Measurements from ENCODE around the gene DOK6. TPM values are rescaled to one million over a fixed set of nuclear protein-coding genes. Genes with fewer than 3 reads are reported as not detected.
"Not testable (repeated sequence)": the region's sequence is repeated elsewhere in the genome, so short reads cannot be mapped to it uniquely, and the experiment has no call there.

The DOK6 gene
- total and polyA plus RNA-seq, 8 donors: 2.9 to 19.1 (median 14.9) TPM

DNA sequence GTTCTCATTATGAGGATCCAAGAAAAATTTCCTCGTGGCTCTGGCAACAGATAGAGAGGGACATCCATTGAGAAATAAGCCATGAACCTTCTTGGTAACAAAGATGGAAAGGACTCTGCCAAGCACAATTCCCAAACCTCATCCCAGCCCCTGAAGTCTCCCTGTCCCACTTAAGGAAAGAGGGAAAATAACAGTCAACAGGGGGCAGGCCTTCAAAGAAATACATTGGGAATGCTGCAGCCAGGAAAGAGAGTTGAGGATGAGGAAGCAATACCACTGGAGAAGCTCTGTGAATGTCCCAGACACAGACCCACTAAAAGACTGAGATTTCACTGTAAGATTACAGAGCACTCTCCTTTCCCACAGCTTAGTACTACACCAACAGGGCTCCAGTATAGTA lies 453.8 kb downstream of the DOK6 start:
- H3K27me3 ChIP-seq: no peaks in the 10 kb centered on the region
- intact Hi-C loops (cut with DNase I): no loop called here
- no peaks in the 10 kb centered on the region for H3K9me3 ChIP-seq
- TF ChIP-seq, protein P1, sequence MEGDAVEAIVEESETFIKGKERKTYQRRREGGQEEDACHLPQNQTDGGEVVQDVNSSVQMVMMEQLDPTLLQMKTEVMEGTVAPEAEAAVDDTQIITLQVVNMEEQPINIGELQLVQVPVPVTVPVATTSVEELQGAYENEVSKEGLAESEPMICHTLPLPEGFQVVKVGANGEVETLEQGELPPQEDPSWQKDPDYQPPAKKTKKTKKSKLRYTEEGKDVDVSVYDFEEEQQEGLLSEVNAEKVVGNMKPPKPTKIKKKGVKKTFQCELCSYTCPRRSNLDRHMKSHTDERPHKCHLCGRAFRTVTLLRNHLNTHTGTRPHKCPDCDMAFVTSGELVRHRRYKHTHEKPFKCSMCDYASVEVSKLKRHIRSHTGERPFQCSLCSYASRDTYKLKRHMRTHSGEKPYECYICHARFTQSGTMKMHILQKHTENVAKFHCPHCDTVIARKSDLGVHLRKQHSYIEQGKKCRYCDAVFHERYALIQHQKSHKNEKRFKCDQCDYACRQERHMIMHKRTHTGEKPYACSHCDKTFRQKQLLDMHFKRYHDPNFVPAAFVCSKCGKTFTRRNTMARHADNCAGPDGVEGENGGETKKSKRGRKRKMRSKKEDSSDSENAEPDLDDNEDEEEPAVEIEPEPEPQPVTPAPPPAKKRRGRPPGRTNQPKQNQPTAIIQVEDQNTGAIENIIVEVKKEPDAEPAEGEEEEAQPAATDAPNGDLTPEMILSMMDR (IDR thresholded peaks at IDR 0.05): no peak
- no peak overlapping the region for H3K27ac ChIP-seq
- DNase-seq: no peak
- H3K4me3 ChIP-seq: no peak overlapping the region
- ATAC-seq: no peak
- H3K4me1 ChIP-seq: no peaks in the 10 kb centered on the region
- no peaks in the 10 kb centered on the region for H3K36me3 ChIP-seq

DNA sequence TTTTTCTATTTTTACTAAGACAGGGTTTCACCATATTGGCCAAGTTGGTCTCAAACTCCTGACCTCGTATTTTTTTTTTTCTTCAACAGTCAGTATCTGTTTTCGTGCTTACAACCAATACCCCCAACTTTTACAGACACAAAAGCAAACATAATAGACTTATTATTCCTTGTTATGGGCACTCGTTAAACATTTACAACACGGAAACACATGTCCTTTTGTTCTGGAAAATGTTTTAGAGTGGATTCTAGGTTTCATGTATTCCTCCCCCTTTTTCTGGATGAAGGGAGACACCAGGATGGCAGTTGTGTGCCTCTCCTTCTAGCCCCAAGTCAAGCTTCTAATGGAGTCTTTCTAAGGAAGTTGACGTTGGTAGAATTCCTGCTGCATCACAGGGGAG lies 458.2 kb downstream of the DOK6 start:
- no peak overlapping the region for H3K27ac ChIP-seq
- no peaks in the 10 kb centered on the region for H3K4me1 ChIP-seq
- H3K9me3 ChIP-seq: no peaks in the 10 kb centered on the region
- TF ChIP-seq, protein P1 (IDR thresholded peaks at IDR 0.05): no peak
- DNase-seq: no peak
- intact Hi-C loops (cut with DNase I): no loop called here
- H3K27me3 ChIP-seq: no peaks in the 10 kb centered on the region
- ATAC-seq: no peak
- H3K36me3 ChIP-seq: no peaks in the 10 kb centered on the region
- no peak overlapping the region for H3K4me3 ChIP-seq

DNA sequence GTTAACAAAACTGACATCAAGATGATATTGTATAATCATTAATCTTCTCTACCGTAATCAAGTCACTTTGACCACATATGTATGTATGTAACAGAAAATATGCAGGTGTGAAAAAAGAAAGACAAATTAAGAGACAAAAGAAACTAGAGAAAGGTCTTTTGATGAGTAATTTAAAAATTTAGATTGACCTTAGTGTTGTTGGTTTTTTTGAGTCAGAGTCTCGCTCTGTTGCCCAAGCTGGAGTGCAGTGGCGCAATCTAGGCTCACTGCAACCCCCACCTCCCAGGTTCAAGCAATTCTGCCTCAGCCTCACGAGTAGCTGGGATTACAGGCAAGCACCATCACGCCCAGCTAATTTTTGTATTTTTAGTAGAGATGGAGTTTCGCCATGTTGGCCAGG lies 464.1 kb downstream of the DOK6 start:
- H3K4me1 ChIP-seq; DNase-seq; H3K27ac ChIP-seq; H3K4me3 ChIP-seq; ATAC-seq; intact Hi-C loops (cut with DNase I); H3K9me3 ChIP-seq; H3K36me3 ChIP-seq; H3K27me3 ChIP-seq: not testable (repeated sequence)

DNA sequence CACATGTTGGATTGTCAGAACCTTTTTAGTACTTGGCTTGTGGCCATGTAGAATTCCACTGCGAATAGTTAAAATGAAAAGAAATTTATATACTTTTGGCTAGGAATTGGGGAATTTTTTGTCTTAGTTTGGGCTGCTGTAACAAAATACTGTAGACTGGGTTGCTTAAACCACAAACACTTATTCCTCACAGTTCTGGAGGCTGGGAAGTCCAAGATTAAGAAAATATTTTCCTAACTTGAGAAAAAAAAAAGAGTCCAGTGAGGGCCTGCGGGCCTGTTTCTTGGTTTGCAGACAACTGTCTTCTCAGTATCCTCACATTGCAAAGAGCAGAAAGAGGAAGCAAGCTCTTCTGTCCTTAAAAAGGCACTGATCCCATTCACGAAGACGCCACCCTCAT lies 465.1 kb downstream of the DOK6 start:
- Histone ChIP-seq H3K9me3 (no peaks in the 10 kb centered on the region), H3K4me3 (no peak overlapping the region), H3K4me1 (no peaks in the 10 kb centered on the region), H3K36me3 (no peaks in the 10 kb centered on the region), H3K27me3 (no peaks in the 10 kb centered on the region), H3K27ac (no peak overlapping the region)
- intact Hi-C loops (cut with DNase I): no loop called here
- DNase-seq: no peak
- no peak for ATAC-seq
- TF ChIP-seq, protein P1 (IDR thresholded peaks at IDR 0.05): no peak

DNA sequence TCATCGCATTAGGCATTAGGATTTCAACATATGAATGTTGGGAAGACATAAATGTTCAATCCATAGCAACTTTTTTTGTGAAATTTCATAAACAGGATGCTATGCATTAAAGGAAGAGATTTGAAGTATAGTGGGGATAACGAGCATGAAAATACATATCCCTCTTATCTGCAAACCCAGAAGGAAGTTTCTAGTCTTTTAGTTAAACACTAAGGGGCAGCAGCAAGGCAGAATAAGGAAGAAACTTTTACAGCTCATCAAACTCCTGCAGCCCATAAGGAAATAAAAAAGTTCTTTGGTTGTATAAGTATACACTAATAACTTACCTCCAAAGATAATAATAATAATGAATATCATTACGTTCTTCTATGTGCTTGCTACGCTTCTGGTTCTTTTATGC lies 465.5 kb downstream of the DOK6 start:
- no peaks in the 10 kb centered on the region for H3K4me1 ChIP-seq
- no peaks in the 10 kb centered on the region for H3K27me3 ChIP-seq
- intact Hi-C loops (cut with DNase I): no loop called here
- no peaks in the 10 kb centered on the region for H3K36me3 ChIP-seq
- DNase-seq (no peak), ATAC-seq (no peak)
- no peak overlapping the region for H3K27ac ChIP-seq
- TF ChIP-seq, protein P1 (IDR thresholded peaks at IDR 0.05): no peak
- H3K4me3 ChIP-seq: no peak overlapping the region
- H3K9me3 ChIP-seq: no peaks in the 10 kb centered on the region

DNA sequence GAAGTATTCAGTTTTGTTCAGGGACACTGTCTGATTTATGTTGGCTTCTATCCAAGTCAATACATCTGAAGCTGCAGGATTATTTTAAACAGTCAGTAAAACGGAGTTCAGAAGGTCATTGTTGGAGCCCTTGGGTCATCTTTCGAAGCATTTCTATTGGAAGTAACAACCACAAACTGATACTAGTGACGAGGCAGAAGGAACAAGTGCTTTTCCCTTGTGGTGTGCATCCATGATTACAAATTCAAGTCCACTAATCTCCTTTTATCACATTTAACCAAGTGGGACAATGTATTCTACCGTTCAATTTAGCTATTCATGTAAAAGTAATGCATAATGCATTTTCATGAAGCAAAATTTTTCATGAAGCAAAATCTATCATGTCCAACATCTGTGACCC lies 470.0 kb downstream of the DOK6 start:
- Histone ChIP-seq H3K4me1 (no peaks in the 10 kb centered on the region), H3K36me3 (no peaks in the 10 kb centered on the region), H3K27ac (no peak overlapping the region), H3K9me3 (no peaks in the 10 kb centered on the region), H3K4me3 (no peak overlapping the region), H3K27me3 (no peaks in the 10 kb centered on the region)
- TF ChIP-seq, protein P1 (IDR thresholded peaks at IDR 0.05): no peak
- ATAC-seq (no peak), DNase-seq (no peak)
- intact Hi-C loops (cut with DNase I): no loop called here

Measured in left lung (tissue), 10 donors.